HCEC 1CT (cell line): ENCODE measurements around the gene SLC2A13.
"Not testable (repeated sequence)": the region's sequence is repeated elsewhere in the genome, so short reads cannot be mapped to it uniquely, and the experiment has no call there.

Experiments used
- DNase-seq: peaks from one replicate; pipeline ENCODE4 v3.0.0-alpha.2; 2017

SLC2A13 gene

DNA sequence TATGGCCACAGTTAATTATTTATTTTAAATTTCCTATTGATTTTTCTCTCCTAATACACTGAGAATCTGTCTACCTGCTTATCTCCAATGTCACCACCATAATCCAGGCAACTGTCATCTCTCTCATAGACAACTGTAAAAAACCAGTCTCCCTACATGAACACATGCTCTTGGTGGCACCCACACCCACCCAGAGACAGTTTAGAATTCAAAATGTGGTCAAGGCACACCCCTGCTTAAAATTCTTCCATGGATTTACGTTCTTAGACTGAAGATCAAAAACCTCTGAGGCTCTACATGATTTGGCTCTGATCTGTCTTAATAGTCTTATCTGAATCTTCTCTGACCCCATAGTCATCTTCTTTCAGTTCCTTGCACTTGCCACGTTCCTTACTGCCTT, 245.2 kb downstream of the SLC2A13 start:
- DNase-seq, result no peak

DNA sequence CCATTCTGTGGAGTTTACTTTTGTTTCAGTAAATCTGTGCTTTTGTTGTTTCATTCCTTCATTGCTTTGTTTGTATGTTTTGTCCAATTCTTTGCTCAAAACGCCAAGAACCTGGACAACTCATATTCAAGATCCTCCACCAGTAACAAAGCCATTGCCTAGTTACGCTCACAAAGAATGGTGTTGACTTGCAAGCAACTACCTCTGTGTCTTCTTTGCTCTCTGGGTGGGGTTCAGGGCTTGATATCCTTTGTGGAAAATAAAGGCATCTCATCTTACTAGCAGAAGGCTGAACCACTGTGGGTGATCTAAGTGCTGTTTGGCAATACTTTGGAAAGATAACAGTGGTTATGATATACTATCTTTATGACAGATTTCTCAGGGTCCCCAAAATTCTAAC, 252.9 kb downstream of the SLC2A13 start:
- DNase-seq, result no peak

DNA sequence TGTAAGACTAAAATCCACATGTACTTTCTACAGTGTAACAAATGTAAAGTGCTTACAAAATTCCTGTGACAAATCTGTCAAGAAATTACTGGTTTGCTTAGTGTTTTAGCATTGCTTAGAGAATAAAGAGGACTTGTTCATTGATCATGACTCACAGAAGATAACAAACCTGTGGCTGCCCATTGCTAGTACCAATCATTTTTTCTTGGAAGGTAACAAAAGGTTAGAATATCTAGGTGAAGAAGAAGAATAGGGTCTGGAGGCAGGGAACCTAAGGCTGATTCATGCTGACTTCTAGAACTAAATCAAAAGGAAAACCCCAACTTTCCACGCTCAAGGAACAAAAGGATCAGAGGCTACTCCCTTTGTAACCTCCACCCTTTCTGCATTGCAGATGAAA, 253.5 kb downstream of the SLC2A13 start:
- DNase-seq, result no peak

DNA sequence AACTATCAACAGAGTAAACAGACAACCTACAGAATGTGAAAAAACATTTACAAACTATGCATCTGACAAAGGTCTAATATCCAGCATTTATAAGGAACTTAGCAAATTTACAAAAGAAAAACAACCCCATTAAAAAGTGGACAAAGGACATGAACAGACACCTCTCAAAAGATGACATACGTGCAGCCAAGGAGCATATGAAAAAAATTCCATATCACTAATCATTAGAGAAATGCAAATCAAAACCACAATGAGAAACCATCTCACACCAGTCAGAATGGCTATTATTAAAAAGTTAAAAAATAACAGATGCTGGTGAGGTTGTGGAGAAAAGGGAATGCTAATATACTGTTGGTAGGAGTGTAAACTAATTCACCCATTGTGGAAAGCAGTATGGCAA, 257.7 kb downstream of the SLC2A13 start:
- not testable (repeated sequence) for DNase-seq

DNA sequence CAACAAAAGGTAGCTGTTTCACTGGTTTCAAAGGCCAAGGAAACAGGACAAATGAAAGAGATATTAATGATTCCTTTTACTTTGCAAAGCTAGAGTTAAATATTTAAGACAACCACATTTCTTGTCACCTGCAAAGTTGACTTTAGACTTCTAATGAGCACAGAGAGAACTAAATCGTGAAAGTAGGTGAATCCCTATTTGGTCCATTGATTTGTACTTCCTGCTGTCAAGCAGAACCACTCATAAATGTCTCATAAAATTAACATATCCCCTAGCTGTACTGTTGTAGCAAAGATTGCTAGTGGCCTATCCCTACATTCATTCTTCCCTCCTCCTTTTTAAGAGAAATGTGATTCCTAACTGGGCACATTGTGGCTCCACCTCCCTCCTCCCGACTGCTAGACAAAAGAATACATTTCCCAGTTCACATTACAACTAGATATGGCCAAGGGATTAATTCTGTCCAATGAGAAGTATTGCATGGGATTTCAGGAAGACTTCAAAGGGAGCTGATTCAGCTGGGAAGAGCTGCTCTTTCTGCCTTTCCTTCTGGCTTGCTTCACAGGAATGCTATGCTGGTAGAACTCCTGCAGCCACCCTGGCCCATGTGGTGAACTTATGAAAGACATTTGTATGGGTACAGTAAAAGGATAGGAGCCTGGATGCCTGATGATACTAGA, 258.8 kb downstream of the SLC2A13 start:
- peak; percentile 32 for DNase-seq

DNA sequence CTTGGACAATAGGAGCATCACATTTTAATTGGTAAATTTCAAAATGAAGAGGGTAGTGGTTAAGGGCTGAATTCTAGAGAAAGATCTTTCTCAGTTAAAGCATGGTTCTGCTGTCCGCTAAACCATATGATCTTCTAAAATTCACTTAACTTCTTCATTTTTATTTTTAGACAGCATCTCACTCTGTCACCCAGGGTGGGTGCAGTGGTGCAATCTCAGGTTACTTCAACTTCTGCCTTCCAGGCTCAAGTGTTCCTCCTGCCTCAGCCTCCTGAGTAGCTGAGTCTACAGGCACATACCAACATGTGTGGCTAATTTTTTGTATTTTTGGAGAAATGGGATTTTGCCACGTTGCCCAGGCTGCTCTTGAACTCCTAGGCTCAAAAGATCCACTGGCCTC, 259.6 kb downstream of the SLC2A13 start:
- no peak for DNase-seq

DNA sequence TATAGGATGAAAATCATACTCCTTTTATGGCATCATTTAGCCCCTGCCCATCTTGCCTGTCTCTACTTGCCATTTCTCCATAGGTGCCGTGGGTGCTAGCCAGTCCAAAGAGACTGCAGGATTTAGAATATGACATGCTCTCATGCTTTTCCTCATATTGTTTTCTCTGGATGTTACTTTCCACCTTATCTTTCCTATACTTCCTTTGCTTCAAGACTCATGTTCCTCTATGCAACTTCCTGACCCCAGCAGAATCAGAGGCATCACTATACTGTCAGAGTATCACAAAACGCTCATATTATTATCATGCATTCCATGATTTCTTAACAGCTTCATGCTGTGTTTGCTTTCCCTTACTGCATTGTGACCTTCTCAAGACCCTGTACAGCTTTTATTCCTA, 265.5 kb downstream of the SLC2A13 start:
- no peak for DNase-seq

DNA sequence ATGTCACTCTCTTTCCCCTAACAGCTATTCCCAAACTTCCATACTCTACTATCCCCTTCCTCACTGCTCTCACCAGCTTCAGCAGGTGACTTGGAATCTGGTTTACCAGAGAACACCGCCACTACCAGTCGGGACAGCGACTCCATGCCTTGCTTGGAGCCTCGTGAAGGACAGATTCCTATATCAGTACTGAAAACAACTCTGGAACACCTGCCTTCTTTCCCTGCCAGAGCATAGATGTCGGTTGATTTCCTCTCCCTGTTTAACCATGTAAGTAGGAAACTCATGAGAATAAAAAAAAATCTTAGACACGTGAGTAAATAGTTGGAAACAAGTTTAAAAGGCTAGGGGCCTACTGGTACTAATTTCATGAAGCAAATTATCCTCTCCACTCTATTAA, 266.8 kb downstream of the SLC2A13 start:
- DNase-seq, result no peak

DNA sequence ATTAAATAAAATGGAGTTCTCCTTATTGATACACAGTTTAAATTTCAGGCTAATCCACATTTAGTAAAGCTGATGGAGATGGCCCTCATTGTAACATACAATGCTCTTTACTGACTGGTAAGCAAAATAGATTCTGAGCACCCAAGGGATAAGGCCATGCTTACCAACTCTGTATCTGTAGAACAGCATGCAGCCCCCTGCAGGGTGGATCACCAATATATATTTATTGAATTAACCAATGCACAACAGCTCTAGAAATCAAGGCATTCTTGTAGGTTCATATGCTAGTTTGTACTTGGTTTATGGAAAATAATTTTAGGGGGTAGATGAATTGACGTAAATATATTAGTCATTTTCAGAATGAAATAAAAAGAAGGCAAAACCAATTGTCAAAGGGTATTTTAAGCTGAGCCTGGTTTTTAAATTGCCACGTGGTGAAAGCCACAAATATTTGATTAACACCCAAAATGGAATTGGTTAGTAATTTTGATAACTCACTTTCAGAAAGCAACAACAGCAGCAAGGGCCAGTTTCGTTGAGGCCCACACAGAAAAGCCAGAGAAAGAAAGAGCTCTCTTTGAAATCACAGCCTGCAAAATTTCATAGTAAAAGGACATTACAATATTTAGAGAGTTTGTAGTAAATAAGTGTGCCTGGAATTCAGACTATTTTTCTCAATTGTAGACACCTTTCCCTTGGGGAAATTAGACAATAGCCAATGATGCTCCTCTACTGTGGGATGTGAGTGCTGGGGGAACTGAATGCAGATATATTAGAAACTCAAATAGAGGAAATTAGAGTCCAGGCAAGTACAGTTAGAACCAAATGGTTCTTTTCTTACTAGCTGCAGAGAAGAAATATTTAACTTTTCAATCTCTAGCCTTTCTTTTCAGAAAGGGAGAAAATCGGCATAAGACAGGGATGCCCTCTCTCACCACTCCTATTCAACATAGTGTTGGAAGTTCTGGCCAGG, 270.1 kb downstream of the SLC2A13 start:
- no peak for DNase-seq

DNA sequence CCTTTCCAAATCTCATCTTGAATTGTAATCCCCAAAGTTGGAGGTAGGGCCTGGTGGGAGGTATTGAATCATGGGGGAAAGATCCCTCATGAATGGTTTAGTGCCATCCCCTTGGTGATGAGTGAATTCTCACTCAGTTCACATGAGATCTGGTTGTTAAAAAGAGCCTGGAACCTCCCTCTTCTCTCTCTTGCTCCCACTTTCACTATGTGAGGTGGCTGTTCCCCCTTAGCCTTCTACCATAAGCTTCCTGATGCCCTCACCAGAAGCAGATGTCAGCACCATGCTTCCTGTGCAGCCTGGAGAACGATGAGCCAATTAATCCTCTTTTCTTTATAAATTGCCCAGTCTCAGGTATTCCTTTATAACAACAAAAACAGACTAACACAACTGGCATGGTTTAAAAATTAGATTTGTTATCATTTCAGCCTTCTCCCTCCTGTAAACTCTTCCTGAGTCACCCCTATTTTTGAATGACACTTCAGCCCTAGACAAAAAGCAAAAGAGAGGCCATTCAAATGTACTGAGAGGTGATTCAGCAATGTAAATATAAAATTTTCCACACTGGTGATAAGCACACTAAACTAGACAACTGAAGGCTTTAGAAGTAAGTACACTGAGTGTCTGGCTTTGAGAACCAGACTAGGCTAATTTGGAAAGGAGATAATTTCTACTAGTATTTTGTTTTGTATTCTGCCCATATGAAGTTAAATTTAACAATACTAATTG, 274.1 kb downstream of the SLC2A13 start:
- DNase-seq, result peak; percentile 11

DNA sequence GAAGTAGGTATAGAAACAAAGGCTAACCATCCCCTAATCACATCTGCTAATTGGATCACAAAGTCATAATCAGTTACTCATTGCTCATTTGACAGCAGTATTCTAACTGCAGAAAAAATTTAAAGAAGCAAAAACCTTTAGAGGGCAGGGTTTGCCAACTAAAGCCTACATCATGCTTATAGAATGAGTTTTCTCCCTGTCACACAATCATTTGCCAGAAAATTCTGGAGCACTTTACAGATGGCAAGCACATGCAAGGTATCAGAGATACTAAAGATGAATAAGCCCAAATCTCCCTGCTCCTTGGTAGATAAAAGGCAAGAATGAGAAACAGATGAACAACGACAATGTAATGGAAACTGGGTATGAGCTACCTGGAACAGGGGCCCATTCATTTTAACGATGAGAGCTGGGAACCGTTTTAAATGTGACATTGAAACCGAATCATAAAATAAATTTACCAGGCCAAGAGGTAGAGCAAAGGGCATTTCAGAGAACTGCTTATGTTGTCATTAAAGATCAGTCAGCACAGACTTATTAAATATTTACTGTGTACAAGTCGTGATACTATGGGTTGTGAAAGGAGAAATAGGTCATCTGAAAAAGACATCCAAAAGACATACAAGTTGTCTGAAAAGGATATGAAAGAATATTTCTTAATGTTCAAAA, 274.9 kb downstream of the SLC2A13 start:
- no peak for DNase-seq

DNA sequence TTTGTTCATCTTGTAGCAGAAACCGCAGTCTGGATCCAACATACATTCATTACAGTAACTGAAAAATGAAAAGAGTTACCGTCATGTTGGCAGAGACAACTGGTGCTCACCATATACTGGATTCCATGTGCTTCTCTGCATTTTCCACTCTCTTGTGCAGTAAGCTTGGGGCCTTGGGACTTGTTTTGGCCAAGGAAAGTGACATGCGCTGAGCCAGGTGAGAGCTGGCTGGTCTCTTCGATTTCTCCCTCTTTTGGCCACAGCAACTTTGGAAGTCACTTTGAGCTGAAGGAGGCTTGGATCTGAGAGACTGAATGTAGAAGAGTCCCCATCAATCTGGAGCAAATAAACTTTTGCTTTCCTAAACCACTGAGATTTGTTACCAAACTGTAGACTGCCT, 275.7 kb downstream of the SLC2A13 start:
- no peak for DNase-seq

DNA sequence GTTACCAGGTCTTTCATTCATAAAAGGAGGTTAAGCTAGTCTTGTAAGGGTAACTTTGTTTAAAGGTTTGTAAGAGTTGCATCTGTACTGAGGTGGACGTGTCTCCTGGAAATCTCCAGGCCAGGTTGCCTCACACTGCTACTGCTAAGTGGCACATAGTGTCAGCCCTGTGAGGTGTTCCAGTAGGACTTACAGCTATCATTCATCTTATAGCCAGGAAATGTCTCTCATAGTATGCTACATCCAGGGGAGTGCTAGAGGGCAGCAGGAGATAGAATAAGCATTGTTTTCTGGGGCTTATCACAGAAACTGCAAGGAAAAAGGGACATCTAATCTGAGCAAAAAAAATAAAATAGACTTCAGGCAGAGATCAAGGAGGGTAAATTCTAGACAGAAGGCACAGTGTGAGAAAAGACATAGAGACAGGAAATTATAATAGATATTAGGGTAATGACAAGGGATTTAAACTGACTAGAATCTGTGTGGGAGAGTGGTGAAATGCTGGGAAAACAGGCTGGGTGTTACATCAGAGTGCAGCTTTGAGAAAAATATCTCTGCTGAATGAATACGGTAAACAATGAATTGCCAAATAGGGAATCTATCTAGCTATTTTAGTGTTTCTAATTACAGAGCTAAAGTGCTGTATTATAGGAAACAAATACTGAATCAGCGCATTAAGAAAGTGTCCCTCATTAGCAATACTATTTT, 281.2 kb downstream of the SLC2A13 start:
- no peak for DNase-seq

DNA sequence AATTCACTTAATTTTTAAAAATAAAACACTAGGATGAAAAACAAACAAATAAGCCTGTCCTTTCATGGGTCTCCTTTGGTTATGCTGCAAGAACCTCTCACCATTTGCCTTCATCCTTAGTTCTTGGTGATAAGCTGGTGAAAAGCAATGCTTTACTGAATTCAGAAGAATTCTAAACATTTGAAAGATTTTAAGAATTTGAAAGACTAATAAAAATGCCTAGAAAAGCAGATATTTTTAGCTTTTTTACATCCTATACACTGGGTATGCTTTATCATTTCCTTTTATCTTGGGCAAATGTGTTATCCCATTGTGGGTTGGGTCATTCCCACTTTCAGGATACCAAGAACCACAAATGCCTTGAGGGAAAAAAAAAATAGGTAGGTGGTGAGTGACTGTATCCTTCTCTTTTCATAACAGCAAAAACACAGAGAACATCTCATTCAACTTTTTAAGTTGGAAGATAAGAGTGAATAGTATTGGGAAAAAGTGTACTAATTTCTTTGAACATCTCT, 289.2 kb downstream of the SLC2A13 start:
- DNase-seq, result no peak

DNA sequence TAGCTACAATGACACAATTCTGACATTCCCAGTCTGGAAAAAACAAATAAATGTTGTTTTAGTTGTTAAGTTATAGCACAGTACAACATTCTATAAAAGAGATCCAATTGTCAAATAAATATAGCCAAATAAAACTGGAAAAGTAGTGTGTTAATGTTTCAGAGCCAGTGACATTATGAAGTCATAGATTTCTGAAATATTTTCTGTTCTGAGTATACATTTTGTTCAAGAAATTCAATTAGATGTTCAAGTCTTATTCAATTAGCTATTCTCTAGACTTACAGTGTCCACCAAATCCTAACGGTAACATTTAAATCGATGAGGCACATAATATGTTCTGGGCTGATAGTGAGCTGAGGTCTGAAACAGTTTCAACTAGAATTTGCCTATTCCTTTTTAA, 290.1 kb downstream of the SLC2A13 start:
- no peak for DNase-seq

DNA sequence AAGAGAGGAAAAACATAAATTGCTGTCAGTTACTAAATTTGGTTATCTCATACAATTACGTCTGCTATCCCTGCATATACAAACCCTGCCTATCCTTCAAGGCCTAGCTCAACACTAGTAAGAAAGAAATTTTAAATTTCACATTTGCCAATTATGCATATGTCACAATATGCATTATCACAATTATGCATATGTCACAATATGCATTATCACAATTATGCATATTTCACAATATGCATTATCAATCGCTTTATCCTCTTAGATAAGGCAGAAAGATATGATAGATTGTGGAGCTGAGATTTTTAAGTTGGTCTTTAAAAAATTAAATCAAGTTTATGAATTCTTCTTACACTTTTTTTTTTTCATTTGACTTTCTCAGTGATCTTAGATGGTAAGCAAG, 291.3 kb downstream of the SLC2A13 start:
- no peak for DNase-seq

DNA sequence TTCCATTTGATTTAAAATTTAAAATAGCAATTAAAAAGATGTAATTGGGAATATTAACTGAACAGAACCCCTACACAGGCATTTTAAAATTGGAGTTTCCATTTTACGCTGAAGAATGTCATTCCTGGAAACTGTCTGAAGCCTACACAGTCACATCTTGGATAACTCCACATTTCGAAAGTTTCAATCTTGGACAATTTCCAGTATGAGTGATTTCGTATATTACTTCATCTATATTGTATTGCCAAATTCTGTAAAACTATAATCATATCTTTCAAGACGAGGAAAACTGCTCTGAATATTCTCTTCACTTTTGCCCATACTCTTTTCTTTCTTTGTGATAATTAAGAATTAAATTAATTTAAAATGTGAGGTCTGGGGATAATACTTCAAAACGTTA, 292.1 kb downstream of the SLC2A13 start:
- DNase-seq, result no peak

DNA sequence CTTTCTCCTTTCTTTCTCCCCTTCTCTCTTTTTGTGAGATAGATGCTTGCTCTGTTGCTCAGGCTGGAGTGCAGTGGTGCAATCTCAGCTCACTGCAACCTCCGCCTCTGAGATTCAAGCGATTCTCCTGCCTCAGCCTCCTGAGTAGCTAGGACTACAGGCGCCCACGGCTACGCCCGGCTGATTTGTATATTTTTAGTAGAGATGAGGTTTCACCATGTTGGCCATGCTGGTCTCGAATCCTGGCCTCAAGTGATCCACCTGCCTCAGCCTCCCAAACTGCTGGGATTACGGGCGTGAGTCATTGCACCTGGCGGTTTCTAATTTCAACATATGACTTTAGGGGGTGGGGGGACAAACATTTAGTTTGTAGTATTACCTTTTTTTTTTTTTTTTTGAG, 293.4 kb downstream of the SLC2A13 start:
- not testable (repeated sequence) for DNase-seq

DNA sequence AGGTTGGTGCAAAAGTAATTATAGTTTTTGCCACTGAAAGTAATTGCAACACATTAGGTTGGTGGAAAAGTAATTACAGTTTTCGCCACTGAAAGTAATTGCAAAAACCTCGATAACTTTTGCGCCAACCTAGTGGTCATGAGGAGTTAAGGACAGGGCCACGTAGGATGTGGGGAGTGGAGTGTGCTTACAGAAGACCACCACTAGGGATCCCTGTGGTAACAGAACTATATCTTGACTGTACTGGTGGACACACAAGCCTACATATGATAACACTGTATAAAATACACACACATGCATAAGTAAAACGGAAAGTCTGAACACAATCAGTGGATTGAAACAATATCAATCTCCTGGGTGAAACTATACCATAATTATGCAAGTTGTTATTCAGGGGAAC, 298.8 kb downstream of the SLC2A13 start:
- DNase-seq, result no peak

DNA sequence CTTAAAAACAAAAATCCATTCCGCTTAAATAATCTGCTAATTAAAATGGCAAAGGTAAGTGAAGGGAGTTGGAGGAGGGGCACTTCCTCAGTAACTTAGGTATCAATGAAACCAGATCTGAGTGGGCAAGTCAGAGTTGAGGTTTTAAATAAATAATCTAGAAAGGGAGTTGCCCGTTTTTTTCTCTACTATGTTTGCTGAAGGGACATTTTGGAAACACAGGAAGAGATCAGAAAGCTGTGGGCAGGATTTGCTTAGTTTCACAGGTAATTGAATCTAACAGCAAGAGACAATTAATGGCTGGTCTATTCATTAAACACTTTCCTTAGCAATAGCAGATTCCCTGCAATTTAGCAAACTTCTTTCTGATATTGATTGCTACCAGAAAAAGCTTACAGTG, 300.2 kb downstream of the SLC2A13 start:
- DNase-seq, result no peak

DNA sequence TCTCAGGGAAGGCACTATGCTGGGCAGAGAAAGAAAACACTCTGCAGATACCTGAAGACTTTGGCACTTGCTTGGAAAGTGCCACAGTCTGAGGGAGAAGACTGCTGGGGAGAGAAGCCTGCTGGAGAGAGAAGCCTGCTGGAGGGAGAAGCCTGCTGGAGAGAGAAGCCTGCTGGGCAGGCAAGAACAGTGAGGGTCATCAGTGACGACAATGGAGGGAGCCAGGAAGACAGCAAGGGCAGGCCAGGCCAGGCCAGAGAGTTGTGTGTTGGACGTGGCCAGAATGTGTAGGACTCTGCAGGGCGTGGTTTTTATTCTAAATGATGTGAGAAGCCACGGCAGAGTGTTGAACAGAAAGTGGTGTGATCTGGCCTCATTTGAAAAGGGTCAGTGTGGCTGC, 301.0 kb downstream of the SLC2A13 start:
- no peak for DNase-seq

DNA sequence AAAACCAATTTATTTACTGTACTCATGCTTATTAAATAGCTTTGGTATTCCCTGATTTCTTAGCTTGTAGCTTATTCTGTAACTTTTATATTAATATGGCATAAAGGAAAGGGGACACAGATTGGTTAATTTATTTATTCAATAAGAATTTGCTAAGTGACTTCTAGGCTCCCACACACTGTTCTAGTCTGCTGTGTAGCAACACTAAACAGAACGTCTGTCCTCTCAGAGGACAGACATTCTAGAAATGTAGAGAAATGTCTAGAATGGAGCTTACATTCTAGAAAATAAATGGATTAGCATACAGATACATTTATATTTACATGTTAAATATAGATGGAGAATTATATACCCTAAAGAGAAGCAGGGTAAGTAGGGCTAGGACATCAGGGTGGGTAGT, 301.4 kb downstream of the SLC2A13 start:
- no peak for DNase-seq
